Loucy (cell line): ENCODE results near the gene INO80D.
"Not testable (repeated sequence)": the region's sequence is repeated elsewhere in the genome, so short reads cannot be mapped to it uniquely, and the experiment has no call there.

Experiments used
- H2AFZ ChIP-seq: fragments of 200-600 bp; sonication (generic); 2 replicates; pipeline ENCODE4 v1.6.0; 2016; ENCODE audit warnings: antibody characterized with exemption, mild to moderate bottlenecking, low read length, moderate library complexity
- H3F3A ChIP-seq: fragments of 200-600 bp; 2 replicates; pipeline ENCODE4 v1.6.0; 2016; ENCODE audit warnings: antibody characterized with exemption, low read depth, mild to moderate bottlenecking
- H3K27me3 ChIP-seq: fragments of 200-600 bp; sonication (generic); 2 replicates; pipeline ENCODE4 v1.6.1; 2014; ENCODE audit warnings: low read length, mild to moderate bottlenecking; ENCODE audit not compliant: insufficient read depth, poor library complexity, severe bottlenecking
- H3K36me3 ChIP-seq: fragments of 200-600 bp; sonication (generic); 2 replicates; pipeline ENCODE4 v1.6.1; 2016; ENCODE audit warnings: low read length; ENCODE audit not compliant: insufficient read depth
- H3K4me1 ChIP-seq: fragments of 200-600 bp; sonication (generic); 2 replicates; pipeline ENCODE4 v1.5.1; 2014; ENCODE audit warnings: low read length, mild to moderate bottlenecking; ENCODE audit not compliant: insufficient read depth, poor library complexity, severe bottlenecking
- H3K4me2 ChIP-seq: fragments of 200-600 bp; sonication (generic); 2 replicates; pipeline ENCODE4 v1.6.0; 2014; ENCODE audit warnings: antibody characterized with exemption, low read length, low read depth, mild to moderate bottlenecking; ENCODE audit not compliant: poor library complexity, severe bottlenecking
- H3K4me3 ChIP-seq: fragments of 200-600 bp; sonication (generic); 2 replicates; pipeline ENCODE4 v1.5.1; 2014; ENCODE audit warnings: low read length, mild to moderate bottlenecking, mixed read lengths; ENCODE audit not compliant: poor library complexity, severe bottlenecking
- H3K79me2 ChIP-seq: fragments of 200-600 bp; sonication (generic); 2 replicates; pipeline ENCODE4 v1.6.1; 2014; ENCODE audit warnings: low read length; ENCODE audit not compliant: insufficient read depth
- H3K9ac ChIP-seq: fragments of 200-600 bp; sonication (generic); 2 replicates; pipeline ENCODE4 v1.6.0; 2014; ENCODE audit warnings: mild to moderate bottlenecking, low read depth, low read length, moderate library complexity; ENCODE audit not compliant: poor library complexity, severe bottlenecking
- H3K9me2 ChIP-seq: fragments of 200-600 bp; sonication (generic); replicated peaks from 2 replicates; pipeline ENCODE4 v1.6.1; 2016; ENCODE audit warnings: low read depth, low read length, mixed read lengths
- H3K9me3 ChIP-seq: fragments of 200-600 bp; sonication (generic); 2 replicates; pipeline ENCODE4 v1.6.1; 2014; ENCODE audit warnings: mild to moderate bottlenecking, antibody characterized with exemption, low read length, low read depth; ENCODE audit not compliant: insufficient read depth
- H4K20me1 ChIP-seq: fragments of 200-600 bp; sonication (generic); 2 replicates; pipeline ENCODE4 v1.6.0; 2014; ENCODE audit warnings: antibody characterized with exemption, low read length, mild to moderate bottlenecking; ENCODE audit not compliant: insufficient read depth, poor library complexity, severe bottlenecking
- CTCF ChIP-seq: fragments of 200-600 bp; sonication (generic); conservative IDR thresholded peaks from 2 replicates; pipeline ENCODE4 v1.5.1; 2014; ENCODE audit warnings: mild to moderate bottlenecking, antibody characterized with exemption, low read length
- EZH2phosphoT487 ChIP-seq: fragments of 200-600 bp; IDR thresholded peaks from 2 replicates; pipeline ENCODE4 v1.6.1; 2018; ENCODE audit warnings: antibody characterized with exemption, mild to moderate bottlenecking, moderate library complexity, borderline replicate concordance

INO80D gene

GRCh38 chr2:205984381-205984780, 101.6 kb downstream of the INO80D start:
- no peaks in the 10 kb centered on the region for H3K9me2 ChIP-seq
- H3K27me3 ChIP-seq: no peaks in the 10 kb centered on the region
- H3K36me3 ChIP-seq: no peaks in the 10 kb centered on the region
- H3K4me1 ChIP-seq: no peaks in the 10 kb centered on the region
- no peak overlapping the region for H3K4me2 ChIP-seq
- no peaks in the 10 kb centered on the region for H4K20me1 ChIP-seq
- no peaks in the 10 kb centered on the region for H3K79me2 ChIP-seq
- no peak for TF ChIP-seq EZH2phosphoT487
- TF ChIP-seq CTCF: no peak
- no peaks in the 10 kb centered on the region for H3K9me3 ChIP-seq
- no peaks in the 10 kb centered on the region for H3F3A ChIP-seq
- H2AFZ ChIP-seq: no peak overlapping the region
- no peak overlapping the region for H3K4me3 ChIP-seq
- no peak overlapping the region for H3K9ac ChIP-seq

- no peaks in the 10 kb centered on the region for H3F3A ChIP-seq
- TF ChIP-seq CTCF: no peak
- TF ChIP-seq EZH2phosphoT487: no peak
- no peaks in the 10 kb centered on the region for H3K4me1 ChIP-seq
- H3K79me2 ChIP-seq: no peaks in the 10 kb centered on the region
- H3K9me2 ChIP-seq: no peaks in the 10 kb centered on the region
- H4K20me1 ChIP-seq: no peaks in the 10 kb centered on the region
- no peaks in the 10 kb centered on the region; the same call in 1 of the 2 replicates for H3K9me3 ChIP-seq
- H3K9ac ChIP-seq: no peak overlapping the region
- no peaks in the 10 kb centered on the region for H3K27me3 ChIP-seq
- H3K36me3 ChIP-seq: no peaks in the 10 kb centered on the region
- H3K4me3 ChIP-seq: no peak overlapping the region
- no peak overlapping the region for H2AFZ ChIP-seq
- no peak overlapping the region for H3K4me2 ChIP-seq
Measured at GRCh38 chr2:205982776-205983327, 103.1 kb downstream of the INO80D start.

GRCh38 chr2:205978728-205979127, 107.2 kb downstream of the INO80D start:
- not testable (repeated sequence) for H3K36me3 ChIP-seq, H4K20me1 ChIP-seq, H3K4me1 ChIP-seq, H2AFZ ChIP-seq, H3K9ac ChIP-seq, H3K79me2 ChIP-seq, H3K27me3 ChIP-seq, H3K9me3 ChIP-seq, H3K4me3 ChIP-seq, H3K9me2 ChIP-seq, H3K4me2 ChIP-seq, H3F3A ChIP-seq

- H3K9me2 ChIP-seq, H3K9ac ChIP-seq, H3K79me2 ChIP-seq, H3K36me3 ChIP-seq, H3K4me2 ChIP-seq, H3K27me3 ChIP-seq, H3K4me1 ChIP-seq, H3F3A ChIP-seq, H4K20me1 ChIP-seq, H2AFZ ChIP-seq, H3K4me3 ChIP-seq, H3K9me3 ChIP-seq: not testable (repeated sequence)
Measured at GRCh38 chr2:205977699-205978098, 108.3 kb downstream of the INO80D start.

GRCh38 chr2:205976934-205977659, 108.9 kb downstream of the INO80D start:
- H3K79me2 ChIP-seq, H3K36me3 ChIP-seq, H4K20me1 ChIP-seq, H3F3A ChIP-seq, H2AFZ ChIP-seq, H3K9me2 ChIP-seq, H3K27me3 ChIP-seq, H3K9me3 ChIP-seq, H3K4me3 ChIP-seq, H3K4me2 ChIP-seq, H3K4me1 ChIP-seq, H3K9ac ChIP-seq: not testable (repeated sequence)
